SK-N-SH (cell line): ENCODE results near the gene SIDT1. TPM values are rescaled to one million over a fixed set of nuclear protein-coding genes. Genes with fewer than 3 reads are reported as not detected.

ENCODE experiments used
- CTCF ChIA-PET: fragments of 300-600, 350-600 bp; formaldehyde crosslinking; extraction: SDS; loops from one replicate; lab custom pipeline; 2021; lab: Yijun Ruan, JAX
- POLR2A ChIA-PET: fragments of 350-600 bp; sonication (Branson Sonifier 250); formaldehyde crosslinking; extraction: SDS; loops from one replicate; lab custom pipeline; 2020; ENCODE audit warnings: antibody characterized with exemption, inconsistent platforms; lab: Yijun Ruan, JAX
- DNase-seq: peaks from one replicate; pipeline ENCODE4 v3.0.0; 2012
- H2AFZ ChIP-seq: fragments of 200-600 bp; sonication (generic); 2 replicates; pipeline ENCODE4 v1.8.1; 2016; ENCODE audit warnings: antibody characterized with exemption, mild to moderate bottlenecking, low read depth
- H3F3A ChIP-seq: fragments of 200-600 bp; sonication (generic); replicated peaks from 2 replicates; pipeline ENCODE3; 2016; ENCODE audit warnings: antibody characterized with exemption, mild to moderate bottlenecking; ENCODE audit not compliant: insufficient read depth
- H3K27ac ChIP-seq, 2 experiments: fragments of 200-500 bp in 1 of 2; fragments of 200-600 bp in 1 of 2; sonication (Bioruptor generic) in 1 of 2; sonication (generic), shearing (Covaris generic) in 1 of 2; 2 replicates each; pipeline versions ENCODE4 v1.5.1 to v1.6.1; 2014 to 2016; ENCODE audit warnings: low read depth in 2 of 2, inconsistent platforms in 1 of 2, low read length in 1 of 2, mild to moderate bottlenecking in 1 of 2, mixed read lengths in 1 of 2
- H3K27me3 ChIP-seq: fragments of 200-600 bp; sonication (generic), shearing (Covaris generic); 2 replicates; pipeline ENCODE4 v1.6.1; 2016; ENCODE audit warnings: mixed run types; ENCODE audit not compliant: insufficient read depth
- H3K36me3 ChIP-seq, 2 experiments: fragments of 200-500 bp in 1 of 2; fragments of 200-600 bp in 1 of 2; sonication (Bioruptor generic) in 1 of 2; sonication (generic) in 1 of 2; replicated peaks in 1 of 2; 2 replicates each; pipeline versions ENCODE3 to v1.5.1; 2014 to 2016; ENCODE audit warnings: low read length in 1 of 2, mild to moderate bottlenecking in 1 of 2; ENCODE audit not compliant: insufficient read depth in 2 of 2, control insufficient read depth in 1 of 2
- H3K4me1 ChIP-seq, 2 experiments: fragments of 200-500 bp in 1 of 2; fragments of 200-600 bp in 1 of 2; sonication (Bioruptor generic) in 1 of 2; sonication (generic), shearing (Covaris generic) in 1 of 2; 2 replicates each; pipeline versions ENCODE4 v1.5.1 to v1.6.1; 2014 to 2016; ENCODE audit warnings: low read depth in 1 of 2, low read length in 1 of 2, mixed run types in 1 of 2; ENCODE audit not compliant: insufficient read depth in 2 of 2, control insufficient read depth in 1 of 2
- H3K4me2 ChIP-seq: fragments of 200-600 bp; sonication (generic), shearing (Covaris generic); 2 replicates; pipeline ENCODE4 v1.6.1; 2017; ENCODE audit warnings: mixed run types
- H3K4me3 ChIP-seq, 2 experiments: fragments of 200-500 bp in 1 of 2; fragments of 200-600 bp in 1 of 2; sonication (Bioruptor generic) in 1 of 2; sonication (generic), shearing (Covaris generic) in 1 of 2; 2 replicates each; pipeline versions ENCODE4 v1.5.1 to v1.8.1; 2014 to 2016; ENCODE audit warnings: low read depth in 2 of 2, inconsistent platforms in 1 of 2, low read length in 1 of 2, mild to moderate bottlenecking in 1 of 2, mixed read lengths in 1 of 2, moderate library complexity in 1 of 2
- H3K79me2 ChIP-seq: fragments of 200-600 bp; sonication (generic); 2 replicates; pipeline ENCODE4 v1.8.1; 2017; ENCODE audit warnings: mild to moderate bottlenecking; ENCODE audit not compliant: insufficient read depth
- H3K9ac ChIP-seq: fragments of 200-600 bp; sonication (generic); 2 replicates; pipeline ENCODE4 v1.6.1; 2017; ENCODE audit warnings: mixed run types
- H3K9me2 ChIP-seq: fragments of 200-600 bp; sonication (generic); 2 replicates; pipeline ENCODE4 v1.6.1; 2017; ENCODE audit warnings: mixed run types
- H3K9me3 ChIP-seq: fragments of 200-600 bp; sonication (generic); 2 replicates; pipeline ENCODE4 v1.6.1; 2017; ENCODE audit warnings: mixed run types, mild to moderate bottlenecking, moderate library complexity
- H4K20me1 ChIP-seq: fragments of 200-600 bp; sonication (generic); 2 replicates; pipeline ENCODE4 v1.6.1; 2017; ENCODE audit warnings: mild to moderate bottlenecking, mixed run types; ENCODE audit not compliant: insufficient read depth
- CHD2 ChIP-seq: fragments of 150-350 bp; IDR thresholded peaks from 2 replicates; pipeline ENCODE4 v1.6.1; 2018; ENCODE audit warnings: low read length; ENCODE audit not compliant: partially characterized antibody
- EP300 ChIP-seq, 2 experiments: IDR thresholded peaks; 2 replicates each; pipeline versions ENCODE4 v1.4.0 to v1.6.1; 2012; ENCODE audit warnings: borderline replicate concordance in 1 of 2, low read depth in 1 of 2, low read length in 1 of 2
- FOXM1 ChIP-seq: IDR thresholded peaks from 2 replicates; pipeline ENCODE4 v1.4.0; 2012; ENCODE audit warnings: low read depth, mild to moderate bottlenecking
- GABPA ChIP-seq: IDR thresholded peaks from 2 replicates; pipeline ENCODE4 v1.4.0; 2012; ENCODE audit warnings: low read depth, mild to moderate bottlenecking
- GATA2 ChIP-seq: sonication (generic); formaldehyde crosslinking; IDR thresholded peaks from 2 replicates; pipeline ENCODE4 v1.5.0; 2020; ENCODE audit warnings: mild to moderate bottlenecking, missing genetic modification reagents
- JUND ChIP-seq: IDR thresholded peaks from 2 replicates; pipeline ENCODE4 v1.4.0; 2012
- MAX ChIP-seq: IDR thresholded peaks from 2 replicates; pipeline ENCODE4 v1.4.0; 2012; ENCODE audit warnings: low read depth
- MEF2A ChIP-seq: IDR thresholded peaks from 2 replicates; pipeline ENCODE4 v1.4.0; 2012; ENCODE audit warnings: low read depth, borderline replicate concordance
- MXI1 ChIP-seq: IDR thresholded peaks from 2 replicates; pipeline ENCODE4 v1.6.1; 2012; ENCODE audit warnings: mild to moderate bottlenecking, low read depth, low read length, improper control_type of control experiment
- NFIC ChIP-seq: IDR thresholded peaks from 2 replicates; pipeline ENCODE4 v1.4.0; 2012; ENCODE audit warnings: borderline replicate concordance
- PBX3 ChIP-seq: IDR thresholded peaks from 2 replicates; pipeline ENCODE4; 2012
- POLR2AphosphoS5 ChIP-seq: IDR thresholded peaks from 2 replicates; pipeline ENCODE4 v1.6.1; 2012; ENCODE audit warnings: low read depth, low read length
- RAD21 ChIP-seq: IDR thresholded peaks from 2 replicates; pipeline ENCODE4 v1.6.1; 2012; ENCODE audit warnings: mild to moderate bottlenecking, low read length
- REST ChIP-seq: IDR thresholded peaks from 2 replicates; pipeline ENCODE4 v1.6.1; 2012; ENCODE audit warnings: mild to moderate bottlenecking, low read depth, low read length, moderate library complexity
- SIN3A ChIP-seq: IDR thresholded peaks from 2 replicates; pipeline ENCODE4 v1.6.1; 2012; ENCODE audit warnings: low read depth, mild to moderate bottlenecking, low read length, moderate library complexity, borderline replicate concordance
- TAF1 ChIP-seq: IDR thresholded peaks from 2 replicates; pipeline ENCODE4 v1.6.1; 2012; ENCODE audit warnings: low read depth, mild to moderate bottlenecking, low read length, moderate library complexity, borderline replicate concordance
- TCF12 ChIP-seq: IDR thresholded peaks from 2 replicates; pipeline ENCODE4 v1.4.0; 2012
- USF1 ChIP-seq: IDR thresholded peaks from 2 replicates; pipeline ENCODE4 v1.4.0; 2012; ENCODE audit warnings: low read depth, borderline replicate concordance
- ZBTB33 ChIP-seq: IDR thresholded peaks from 2 replicates; pipeline ENCODE4 v1.4.0; 2012; ENCODE audit warnings: low read depth, borderline replicate concordance
- WGBS: methylation state at CpG from one replicate; pipeline ENCODE4 v1.1.6; 2017; ENCODE audit warnings: low lambda C conversion rate; 5-methylcytosine and 5-hydroxymethylcytosine counted together
- polyA plus RNA-seq, 3 experiments: library from polyadenylated mRNA; depleted of rRNA; stranded (reverse); fragments of >200 nt; gene quantifications; 2 replicates each; pipeline ENCODE4 v1.2.3, GENCODE V29; 2012
- TF ChIP-seq, protein P1 (sequence below): fragments of 150-350 bp; IDR thresholded peaks from 2 replicates; pipeline ENCODE4 v1.6.1; 2017; ENCODE audit warnings: antibody characterized with exemption, low read length, low read depth, borderline replicate concordance

The SIDT1 gene
- polyA plus RNA-seq, 1 of the 3 experiments (the other 2 are of a cell fraction) = 0.02 TPM

- Histone ChIP-seq H2AFZ (no peak overlapping the region), H3K9me3 (no peaks in the 10 kb centered on the region), H3K4me2 (no peak overlapping the region)
These were observed 128.1 kb downstream of the SIDT1 start for GRCh38 chr3:113660458-113660857.

More at GRCh38 chr3:113660458-113660857, 128.1 kb downstream of the SIDT1 start:
- WGBS = 100% methylated on average over 2 of the region's 2 CpGs
- H3K27me3 ChIP-seq = no peaks in the 10 kb centered on the region
- no peaks in the 10 kb centered on the region for H3K79me2 ChIP-seq
- H3K9me2 ChIP-seq = no peaks in the 10 kb centered on the region
- no peaks in the 10 kb centered on the region for H4K20me1 ChIP-seq
- H3K4me3 ChIP-seq = no peak overlapping the region
- no peaks in the 10 kb centered on the region for H3F3A ChIP-seq
- H3K27ac ChIP-seq = no peak overlapping the region
- CTCF ChIA-PET = interaction anchor here (0.7 kb wide), 1 partner anchor 29 kb away, joined by 3 read pairs; no protein-coding TSS in a partner anchor
- POLR2A ChIA-PET = no interaction called here
- H3K4me1 ChIP-seq = no peaks in the 10 kb centered on the region
- H3K9ac ChIP-seq = no peak overlapping the region
- DNase-seq = no peak
- no peak for TF ChIP-seq FOXM1
- TF ChIP-seq MAX = no peak
- no peak for TF ChIP-seq TAF1
- TF ChIP-seq EP300 (IDR thresholded peaks at IDR 0.05; ENCODE audit: borderline replicate concordance in 1 of 2, low read depth in 1 of 2, low read length in 1 of 2) = no peak
- TF ChIP-seq GATA2 (CRISPR knock-in tag) = no peak
- TF ChIP-seq USF1 = no peak
- TF ChIP-seq SIN3A = no peak
- TF ChIP-seq POLR2AphosphoS5 = no peak
- TF ChIP-seq PBX3 = no peak
- no peak for TF ChIP-seq GABPA
- no peak for TF ChIP-seq RAD21
- TF ChIP-seq MXI1 = no peak
- TF ChIP-seq REST = no peak
- TF ChIP-seq, protein P1, sequence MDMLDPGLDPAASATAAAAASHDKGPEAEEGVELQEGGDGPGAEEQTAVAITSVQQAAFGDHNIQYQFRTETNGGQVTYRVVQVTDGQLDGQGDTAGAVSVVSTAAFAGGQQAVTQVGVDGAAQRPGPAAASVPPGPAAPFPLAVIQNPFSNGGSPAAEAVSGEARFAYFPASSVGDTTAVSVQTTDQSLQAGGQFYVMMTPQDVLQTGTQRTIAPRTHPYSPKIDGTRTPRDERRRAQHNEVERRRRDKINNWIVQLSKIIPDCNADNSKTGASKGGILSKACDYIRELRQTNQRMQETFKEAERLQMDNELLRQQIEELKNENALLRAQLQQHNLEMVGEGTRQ = no peak
- TF ChIP-seq NFIC = no peak
- TF ChIP-seq CHD2 = no peak
- TF ChIP-seq MEF2A = no peak
- TF ChIP-seq TCF12 = no peak
- no peak for TF ChIP-seq JUND
- no peak for TF ChIP-seq ZBTB33
- peaks cover 22 to 40% of the 10 kb centered on the region in 2 experiments for H3K36me3 ChIP-seq
